Natural killer cell (primary cell): Measurements from ENCODE around the gene TTLL11. TPM values are rescaled to one million over a fixed set of nuclear protein-coding genes. Genes with fewer than 3 reads are reported as not detected.
"Not testable (repeated sequence)": the region's sequence is repeated elsewhere in the genome, so short reads cannot be mapped to it uniquely, and the experiment has no call there.

ENCODE experiments used
- ATAC-seq, 3 donors: fragments of 150-1000 bp in 2 of 3; fragments of 200-7000 bp in 1 of 3; cut with Tn5 transposase; 1 replicate in 1 of 3; 2 replicates in 2 of 3; pipeline ENCODE4 v1.10.0; 2021; ENCODE audit warnings: mild to moderate bottlenecking in 2 of 3, moderate library complexity in 2 of 3
- DNase-seq, 2 donors: peaks; one replicate each; pipeline versions ENCODE4 v3.0.0 to v3.0.0-alpha.2; 2013 to 2021; ENCODE audit warnings: mixed read lengths in 1 of 2
- H3K27ac ChIP-seq: one replicate; pipeline ENCODE4 v1.5.1; 2013; ENCODE audit warnings: mild to moderate bottlenecking, low read length
- H3K27me3 ChIP-seq: one replicate; pipeline ENCODE4 v1.6.1; 2013; ENCODE audit warnings: low read length; ENCODE audit not compliant: control insufficient read depth, insufficient read depth
- H3K36me3 ChIP-seq: one replicate; pipeline ENCODE4 v1.6.1; 2013; ENCODE audit warnings: low read length; ENCODE audit not compliant: control insufficient read depth, insufficient read depth
- H3K4me1 ChIP-seq: one replicate; pipeline ENCODE4 v1.6.1; 2013; ENCODE audit warnings: low read length; ENCODE audit not compliant: control insufficient read depth, insufficient read depth
- H3K4me3 ChIP-seq: one replicate; pipeline ENCODE4 v1.5.1; 2013; ENCODE audit warnings: low read length
- H3K9me3 ChIP-seq: one replicate; pipeline ENCODE4 v1.6.1; 2013; ENCODE audit warnings: low read length; ENCODE audit not compliant: control insufficient read depth, insufficient read depth
- H3K27ac Mint-ChIP-seq, 2 donors: one replicate each; pipeline ENCODE4 v1.8.0; 2022; ENCODE audit warnings: mild to moderate bottlenecking in 2 of 2, mixed read lengths in 2 of 2, moderate library complexity in 1 of 2
- H3K27me3 Mint-ChIP-seq, 2 donors: one replicate each; pipeline ENCODE4 v1.8.0; 2022; ENCODE audit warnings: low read depth in 2 of 2, mixed read lengths in 2 of 2
- H3K36me3 Mint-ChIP-seq: one replicate; pipeline ENCODE4 v1.8.0; 2022; ENCODE audit warnings: mixed read lengths
- H3K4me1 Mint-ChIP-seq, 2 donors: one replicate each; pipeline ENCODE4 v1.8.0; 2022; ENCODE audit warnings: mixed read lengths in 2 of 2
- H3K4me3 Mint-ChIP-seq: one replicate; pipeline ENCODE4 v1.8.0; 2022; ENCODE audit warnings: mild to moderate bottlenecking, moderate library complexity, mixed read lengths
- H3K9me3 Mint-ChIP-seq, 2 donors: one replicate each; pipeline ENCODE4 v1.8.0; 2022; ENCODE audit warnings: mixed read lengths in 2 of 2
- CTCF ChIP-seq: fragments of 200-600 bp; IDR thresholded peaks from one replicate; pipeline ENCODE4 v1.8.0; 2022; ENCODE audit warnings: antibody characterized with exemption
- WGBS: methylation state at CpG from one replicate; pipeline ENCODE4 v1.1.7; 2013; ENCODE audit warnings: missing lambda C conversion rate; ENCODE audit not compliant: insufficient coverage; 5-methylcytosine and 5-hydroxymethylcytosine counted together
- intact Hi-C: fragments of 100-400 bp; cut with micrococcal nuclease; formaldehyde crosslinking; loops from one replicate; pipeline ENCODE4 v1.14.2; 2022
- total RNA-seq, 4 donors: library from RNA; stranded (reverse); fragments of 120-200 nt in 1 of 4; gene quantifications; one replicate each; pipeline versions ENCODE4 v1.2.3 to v1.2.4, GENCODE V29; 2013 to 2022

Gene TTLL11
- total RNA-seq, 3 donors from 2014 or later (not counting 1 experiment from before 2014, with no cell fraction given), result 3.4 to 4.6 (median 3.6) TPM

GRCh38 chr9:121800376-121800775 is 292.7 kb downstream of the TTLL11 start:
- ATAC-seq, result no peak
- no peak overlapping the region for H3K4me3 ChIP-seq
- peaks cover 3% of the 10 kb centered on the region for H3K27me3 ChIP-seq
- H3K9me3 Mint-ChIP-seq, result peaks cover 2 to 3% of the 10 kb centered on the region in 2 donors
- DNase-seq, result no peak
- WGBS, result 88% methylated on average over 9 of the region's 10 CpGs
- H3K27ac ChIP-seq, result no peak overlapping the region
- no peaks in the 10 kb centered on the region for H3K36me3 ChIP-seq
- no peaks in the 10 kb centered on the region for H3K9me3 ChIP-seq
- intact Hi-C loops, result no loop called here
- H3K27ac Mint-ChIP-seq, result no peak overlapping the region
- TF ChIP-seq CTCF, result no peak
- H3K4me1 ChIP-seq, result no peaks in the 10 kb centered on the region
- no peaks in the 10 kb centered on the region for H3K36me3 Mint-ChIP-seq
- no peak overlapping the region for H3K4me3 Mint-ChIP-seq
- H3K4me1 Mint-ChIP-seq, result no peaks in the 10 kb centered on the region
- H3K27me3 Mint-ChIP-seq, result peaks cover 10 to 19% of the 10 kb centered on the region in 2 donors

- DNase-seq (no peak), ATAC-seq (no peak)
- WGBS, result 84% methylated on average over 4 of the region's 5 CpGs
- no peak overlapping the region for H3K4me3 Mint-ChIP-seq
- no peak overlapping the region for H3K27ac Mint-ChIP-seq
- Histone ChIP-seq H3K4me3 (no peak overlapping the region), H3K27ac (no peak overlapping the region), H3K4me1 (no peaks in the 10 kb centered on the region), H3K9me3 (no peaks in the 10 kb centered on the region), H3K27me3 (peaks cover 3% of the 10 kb centered on the region), H3K36me3 (no peaks in the 10 kb centered on the region)
- H3K9me3 Mint-ChIP-seq, result no peaks in the 10 kb centered on the region
- no peak for TF ChIP-seq CTCF
- intact Hi-C loops, result no loop called here
- peaks cover 10 to 14% of the 10 kb centered on the region in 2 donors for H3K27me3 Mint-ChIP-seq
- no peaks in the 10 kb centered on the region for H3K4me1 Mint-ChIP-seq
- no peaks in the 10 kb centered on the region for H3K36me3 Mint-ChIP-seq
Observed at GRCh38 chr9:121798941-121799340, 294.2 kb downstream of the TTLL11 start.

- Histone ChIP-seq H3K4me1 (no peaks in the 10 kb centered on the region), H3K27me3 (peaks cover 3% of the 10 kb centered on the region), H3K36me3 (no peaks in the 10 kb centered on the region), H3K9me3 (no peaks in the 10 kb centered on the region), H3K4me3 (no peak overlapping the region), H3K27ac (no peak overlapping the region)
- intact Hi-C loops, result no loop called here
- ATAC-seq, result no peak
- no peak for DNase-seq
- Mint-ChIP-seq H3K9me3 (no peaks in the 10 kb centered on the region), H3K4me1 (no peaks in the 10 kb centered on the region), H3K27ac (no peak overlapping the region), H3K36me3 (no peaks in the 10 kb centered on the region), H3K27me3 (peaks cover 1 to 8% of the 10 kb centered on the region in 2 donors), H3K4me3 (no peak overlapping the region)
- WGBS, result 41% methylated on average over 1 of the region's 2 CpGs
- TF ChIP-seq CTCF, result no peak
Observed at GRCh38 chr9:121797081-121797480, 296.0 kb downstream of the TTLL11 start.

- intact Hi-C loops, H3K4me3 Mint-ChIP-seq, H3K4me1 ChIP-seq, H3K4me3 ChIP-seq, ATAC-seq, H3K27ac Mint-ChIP-seq, H3K9me3 Mint-ChIP-seq, H3K27me3 Mint-ChIP-seq, H3K9me3 ChIP-seq, H3K4me1 Mint-ChIP-seq, H3K36me3 ChIP-seq, H3K36me3 Mint-ChIP-seq, DNase-seq, H3K27ac ChIP-seq, H3K27me3 ChIP-seq: not testable (repeated sequence)
- 74% methylated on average over 6 of the region's 6 CpGs for WGBS
Observed at GRCh38 chr9:121794334-121794733, 298.8 kb downstream of the TTLL11 start.

GRCh38 chr9:121792476-121792875 is 300.6 kb downstream of the TTLL11 start:
- H3K9me3 ChIP-seq, H3K4me1 Mint-ChIP-seq, H3K4me3 Mint-ChIP-seq, ATAC-seq, H3K4me3 ChIP-seq, H3K36me3 ChIP-seq, H3K36me3 Mint-ChIP-seq, H3K4me1 ChIP-seq, intact Hi-C loops, H3K27ac ChIP-seq, H3K27ac Mint-ChIP-seq, DNase-seq, H3K9me3 Mint-ChIP-seq, H3K27me3 ChIP-seq, H3K27me3 Mint-ChIP-seq: not testable (repeated sequence)
- 85% methylated on average over 10 of the region's 10 CpGs for WGBS
